Esophagus mucosa (tissue), 1 donor: ENCODE data around the gene NOS3. TPM values are rescaled to one million over a fixed set of nuclear protein-coding genes. Genes with fewer than 3 reads are reported as not detected.

Experiments
- ATAC-seq: fragments of 200-7000 bp; cut with Tn5 transposase; one replicate; pipeline ENCODE4 v1.9.1; 2020
- total RNA-seq: library from RNA; stranded (reverse); gene quantifications from one replicate; pipeline ENCODE4 v1.2.4, GENCODE V29; 2023
- donor health status: DM: yes; HTN: yes; CAD: no.

Gene NOS3
- total RNA-seq, 1 donor from 2014 or later: 3.1 TPM

GRCh38 chr7:150965273-150965830 lies 25.5 kb upstream of the NOS3 start:
- ATAC-seq: no peak

- ATAC-seq: peak; percentile 35
Measured at GRCh38 chr7:150966002-150966401, 24.8 kb upstream of the NOS3 start.

- no peak for ATAC-seq
Measured at GRCh38 chr7:150967349-150967748, 23.5 kb upstream of the NOS3 start.

GRCh38 chr7:150968056-150968733 lies 22.6 kb upstream of the NOS3 start:
- no peak for ATAC-seq

- peak; percentile 19 for ATAC-seq
Measured at GRCh38 chr7:150968734-150969372, 22.0 kb upstream of the NOS3 start.

GRCh38 chr7:150969475-150969874 lies 21.3 kb upstream of the NOS3 start:
- no peak for ATAC-seq

- no peak for ATAC-seq
Measured at GRCh38 chr7:150970424-150970823, 20.4 kb upstream of the NOS3 start.

GRCh38 chr7:150971242-150972022 lies 19.4 kb upstream of the NOS3 start:
- ATAC-seq: no peak

GRCh38 chr7:150972023-150972468 lies 18.8 kb upstream of the NOS3 start:
- no peak for ATAC-seq

- no peak for ATAC-seq
Measured at GRCh38 chr7:150972741-150973140, 18.1 kb upstream of the NOS3 start.

GRCh38 chr7:150973571-150974451 lies 17.0 kb upstream of the NOS3 start:
- peak; percentile 26 for ATAC-seq

GRCh38 chr7:150974468-150975391 lies 16.1 kb upstream of the NOS3 start:
- ATAC-seq: peak; percentile 52

- no peak for ATAC-seq
Measured at GRCh38 chr7:150975536-150976319, 15.1 kb upstream of the NOS3 start.

GRCh38 chr7:150976529-150977381 lies 14.1 kb upstream of the NOS3 start:
- ATAC-seq: no peak

GRCh38 chr7:150977382-150978125 lies 13.3 kb upstream of the NOS3 start:
- ATAC-seq: no peak

- ATAC-seq: no peak
Measured at GRCh38 chr7:150978126-150978789, 12.6 kb upstream of the NOS3 start, which contains the start of gene KCNH2. TSS of gene KCNH2 (minus strand) at chr7:150978321. CDS start at chr7:150977913, 408 bp downstream.

- ATAC-seq: no peak
Measured at GRCh38 chr7:150979713-150980390, 11.0 kb upstream of the NOS3 start.
